GM10248 (cell line): Measurements from ENCODE around the gene RRM1.

ENCODE experiments used
- CTCF ChIA-PET: fragments of 300-600 bp; sonication (Branson Sonifier 250); formaldehyde crosslinking; extraction: SDS; loops from one replicate; lab custom pipeline; 2021; ENCODE audit warnings: antibody characterized with exemption; lab: Yijun Ruan, JAX
- POLR2A ChIA-PET: fragments of 350-650 bp; sonication (Branson Sonifier 250); formaldehyde crosslinking; extraction: SDS; loops from one replicate; lab custom pipeline; 2020; ENCODE audit warnings: antibody characterized with exemption; lab: Yijun Ruan, JAX
- DNase-seq: peaks from one replicate; pipeline ENCODE4 v3.0.0; 2012; ENCODE audit errors: extremely low spot score
- TF ChIP-seq, protein P1 (sequence below): IDR thresholded peaks from 2 replicates; pipeline ENCODE4 v1.5.1; 2012; ENCODE audit warnings: mild to moderate bottlenecking, low read depth; ENCODE audit errors: extremely low read depth, missing control alignments, control extremely low read depth

RRM1 gene

DNA sequence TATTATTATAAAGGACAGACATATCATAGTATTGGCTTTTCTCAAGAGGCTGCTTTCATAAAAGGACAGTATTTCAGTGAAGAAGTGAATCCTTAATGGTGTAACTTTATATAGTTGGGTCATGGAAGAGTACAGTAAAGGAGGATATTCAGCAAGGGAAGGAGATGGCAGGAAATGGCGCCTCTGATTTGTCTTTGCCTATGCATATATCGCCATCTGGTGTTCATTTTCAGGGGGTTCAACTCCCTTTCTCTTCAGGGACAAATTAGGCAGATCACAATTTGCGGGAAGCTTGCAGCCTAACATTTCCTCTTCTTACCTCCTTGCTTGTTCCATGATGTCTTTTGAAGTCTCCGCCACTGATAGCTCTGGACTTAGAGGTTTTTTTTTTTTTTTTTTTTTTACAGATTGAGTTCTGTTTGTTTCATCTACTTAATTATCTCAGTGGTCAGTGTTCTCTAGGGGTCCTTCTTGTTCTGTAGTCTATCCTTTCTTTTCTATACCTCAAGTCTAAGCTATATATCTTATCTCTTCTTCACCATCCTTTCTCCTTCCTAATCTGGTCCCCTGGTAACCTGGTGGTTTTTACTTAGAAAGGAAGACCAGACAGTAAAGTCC, 21.8 kb upstream of the RRM1 start:
- CTCF ChIA-PET, result interaction anchor here (0.7 to 34.0 kb wide), 55 partner anchors 8 to 348 kb away, joined by 3 to 1411 read pairs (median 5); partner anchors contain the start of genes RHOG, RRM1 and STIM1
- POLR2A ChIA-PET, result interaction anchor here (1.3 to 1.4 kb wide), 2 partner anchors 218 to 231 kb away, joined by 4 read pairs; no protein-coding TSS in a partner anchor
- DNase-seq, result peak; percentile 62
- TF ChIP-seq, protein P1, sequence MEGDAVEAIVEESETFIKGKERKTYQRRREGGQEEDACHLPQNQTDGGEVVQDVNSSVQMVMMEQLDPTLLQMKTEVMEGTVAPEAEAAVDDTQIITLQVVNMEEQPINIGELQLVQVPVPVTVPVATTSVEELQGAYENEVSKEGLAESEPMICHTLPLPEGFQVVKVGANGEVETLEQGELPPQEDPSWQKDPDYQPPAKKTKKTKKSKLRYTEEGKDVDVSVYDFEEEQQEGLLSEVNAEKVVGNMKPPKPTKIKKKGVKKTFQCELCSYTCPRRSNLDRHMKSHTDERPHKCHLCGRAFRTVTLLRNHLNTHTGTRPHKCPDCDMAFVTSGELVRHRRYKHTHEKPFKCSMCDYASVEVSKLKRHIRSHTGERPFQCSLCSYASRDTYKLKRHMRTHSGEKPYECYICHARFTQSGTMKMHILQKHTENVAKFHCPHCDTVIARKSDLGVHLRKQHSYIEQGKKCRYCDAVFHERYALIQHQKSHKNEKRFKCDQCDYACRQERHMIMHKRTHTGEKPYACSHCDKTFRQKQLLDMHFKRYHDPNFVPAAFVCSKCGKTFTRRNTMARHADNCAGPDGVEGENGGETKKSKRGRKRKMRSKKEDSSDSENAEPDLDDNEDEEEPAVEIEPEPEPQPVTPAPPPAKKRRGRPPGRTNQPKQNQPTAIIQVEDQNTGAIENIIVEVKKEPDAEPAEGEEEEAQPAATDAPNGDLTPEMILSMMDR, result peak; percentile 75

DNA sequence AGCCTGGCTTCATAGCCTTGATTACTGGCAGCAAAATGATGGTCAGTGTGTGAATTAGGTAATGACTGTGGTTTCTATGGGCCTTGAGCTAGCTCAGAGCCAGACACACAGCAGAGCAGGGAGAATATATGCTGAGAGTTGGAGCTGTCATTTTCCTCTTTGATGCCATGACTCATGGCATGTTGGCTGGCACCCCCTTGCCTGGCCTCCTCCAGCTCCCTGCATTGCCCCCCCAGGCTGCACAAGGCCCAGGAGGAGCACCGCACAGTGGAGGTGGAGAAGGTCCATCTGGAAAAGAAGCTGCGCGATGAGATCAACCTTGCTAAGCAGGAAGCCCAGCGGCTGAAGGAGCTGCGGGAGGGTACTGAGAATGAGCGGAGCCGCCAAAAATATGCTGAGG, 20.3 kb upstream of the RRM1 start:
- ChIA-PET CTCF (interaction anchor here (1.1 to 34.0 kb wide), 16 partner anchors 10 to 256 kb away, joined by 4 to 1411 read pairs (median 14); partner anchors contain the start of genes RHOG, RRM1 and STIM1), POLR2A (no interaction called here)
- TF ChIP-seq, protein P1, result no peak
- DNase-seq, result no peak

DNA sequence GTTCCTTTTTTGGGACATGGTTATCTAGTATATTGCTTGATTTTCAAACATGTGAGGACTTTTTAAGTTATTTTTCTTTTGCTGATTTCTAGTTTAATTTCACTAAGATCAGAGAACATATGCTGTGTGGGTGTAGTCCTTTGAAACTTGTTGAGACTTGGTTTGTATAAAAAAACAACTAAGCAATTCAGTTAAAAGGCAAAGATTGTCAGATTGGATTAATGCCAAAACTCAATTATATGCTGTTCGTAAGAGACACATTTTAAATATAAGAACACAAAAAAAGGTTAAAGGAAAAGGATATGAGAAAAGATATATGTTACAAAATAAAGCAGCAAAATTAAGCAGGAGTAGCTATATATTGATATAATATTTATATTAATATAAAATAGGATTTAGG, 17.8 kb upstream of the RRM1 start:
- TF ChIP-seq, protein P1, result no peak
- ChIA-PET POLR2A (no interaction called here), CTCF (interaction anchor here (34.0 kb wide), 1 partner anchor 227 kb away, joined by 1411 read pairs; the partner anchor contains the start of genes RHOG and STIM1)
- no peak for DNase-seq

DNA sequence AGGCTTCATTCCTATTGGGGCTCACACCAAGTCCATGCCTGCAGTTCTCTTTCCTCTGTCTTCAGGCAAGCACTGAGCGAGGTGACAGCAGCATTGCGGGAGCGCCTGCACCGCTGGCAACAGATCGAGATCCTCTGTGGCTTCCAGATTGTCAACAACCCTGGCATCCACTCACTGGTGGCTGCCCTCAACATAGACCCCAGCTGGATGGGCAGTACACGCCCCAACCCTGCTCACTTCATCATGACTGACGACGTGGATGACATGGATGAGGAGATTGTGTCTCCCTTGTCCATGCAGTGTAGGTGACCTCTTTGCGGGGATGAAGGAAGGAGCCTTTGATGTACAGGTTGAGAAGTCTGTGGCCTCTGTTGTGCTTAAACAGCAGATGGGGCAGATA, 11.4 kb upstream of the RRM1 start:
- ChIA-PET CTCF (interaction anchor here (0.9 to 34.0 kb wide), 6 partner anchors 9 to 274 kb away, joined by 3 to 1411 read pairs (median 6); partner anchors contain the start of genes RHOG and STIM1), POLR2A (no interaction called here)
- DNase-seq, result no peak
- TF ChIP-seq, protein P1, result no peak

DNA sequence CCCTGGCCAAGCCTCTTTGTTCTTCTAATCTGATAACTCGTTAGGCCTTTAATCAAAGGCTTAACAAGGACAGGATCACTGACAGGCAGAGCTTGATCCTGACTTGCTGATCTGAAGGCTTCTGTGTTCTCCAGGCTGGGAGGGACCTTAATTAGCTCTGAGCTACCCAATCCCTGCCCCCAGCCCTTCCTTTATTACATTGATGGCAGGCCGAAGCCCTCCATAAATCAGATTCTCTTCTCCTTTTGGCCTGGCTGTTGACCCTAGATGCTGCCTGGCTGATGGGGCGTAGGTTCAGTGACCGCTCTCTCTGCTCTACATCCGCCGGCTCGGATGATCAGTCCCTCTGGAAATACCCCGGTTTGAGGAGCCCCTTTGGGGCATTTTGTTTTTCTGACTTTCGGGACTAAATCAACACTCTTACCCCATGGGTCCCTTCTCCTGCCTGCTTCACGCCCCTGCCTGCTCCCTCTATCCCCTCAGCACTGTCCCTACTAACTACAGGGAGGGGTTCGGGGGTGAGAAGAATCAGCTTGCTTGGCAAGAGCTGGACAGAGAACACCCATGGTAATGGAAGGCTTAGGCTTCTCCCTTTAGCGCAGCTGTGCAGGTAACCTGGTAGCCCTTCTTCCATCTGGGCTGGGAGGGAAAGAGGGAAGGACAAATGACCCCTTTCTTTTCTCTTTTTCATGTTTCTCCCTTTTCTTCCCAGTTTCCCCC, 10.0 kb upstream of the RRM1 start:
- POLR2A ChIA-PET, result interaction anchor here (0.5 kb wide), 1 partner anchor 259 kb away, joined by 3 read pairs; no protein-coding TSS in a partner anchor
- no peak for DNase-seq
- CTCF ChIA-PET, result interaction anchor here (0.7 to 34.0 kb wide), 4 partner anchors 12 to 234 kb away, joined by 3 to 1411 read pairs (median 66); partner anchors contain the start of genes RHOG and STIM1
- TF ChIP-seq, protein P1, result no peak

DNA sequence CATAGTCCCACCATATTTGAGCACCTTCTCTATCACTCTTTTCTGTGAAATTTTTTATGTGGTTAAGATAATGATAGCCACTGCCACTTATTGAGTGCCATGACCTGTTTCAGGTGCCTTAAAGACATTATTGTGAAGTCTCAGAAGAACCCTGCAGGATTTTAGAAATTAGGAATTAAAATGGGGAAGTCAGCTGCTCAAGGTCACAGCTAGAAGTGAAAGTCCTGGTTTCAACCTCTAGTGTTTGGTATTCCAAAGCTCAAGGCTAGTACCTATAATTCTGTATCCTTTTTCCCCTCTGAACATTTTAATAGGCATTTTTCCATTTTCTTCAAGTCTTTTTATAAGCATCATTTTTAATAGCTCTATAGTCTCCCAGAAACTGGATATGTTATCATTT, 9.0 kb upstream of the RRM1 start:
- POLR2A ChIA-PET, result no interaction called here
- TF ChIP-seq, protein P1, result no peak
- no peak for DNase-seq
- CTCF ChIA-PET, result interaction anchor here (1.5 to 34.0 kb wide), 3 partner anchors 13 to 235 kb away, joined by 5 to 1411 read pairs (median 126); partner anchors contain the start of genes RHOG and STIM1
